PC-9 (cell line): ENCODE measurements around the gene RPL37. TPM values are rescaled to one million over a fixed set of nuclear protein-coding genes. Genes with fewer than 3 reads are reported as not detected.

ENCODE experiments used
- BruUV-seq: library from RNA; stranded (reverse); fragments of 400-500 nt; replicated peaks from 2 replicates; lab custom pipeline; 2021; lab: Mats Ljungman, UMichigan
- CTCF ChIA-PET: fragments of 300-600 bp; sonication (Branson Sonifier 250); formaldehyde crosslinking; loops from one replicate; lab custom pipeline; 2022; ENCODE audit warnings: antibody characterized with exemption; lab: Charles Lee
- POLR2A ChIA-PET: fragments of 300-600 bp; sonication (Branson Sonifier 250); formaldehyde crosslinking; loops from one replicate; lab custom pipeline; 2022; ENCODE audit warnings: antibody characterized with exemption; ENCODE audit not compliant: unreplicated experiment; lab: Charles Lee
- DNase-seq, 2 experiments: peaks; one replicate each; pipeline versions ENCODE4 v3.0.0 to v3.0.0-alpha.2; 2015 to 2022; ENCODE audit warnings: mixed read lengths in 1 of 2
- H2AFZ ChIP-seq: fragments of 200-600 bp; sonication (generic); 2 replicates; pipeline ENCODE4 v1.8.1; 2017; ENCODE audit warnings: antibody characterized with exemption
- H3F3A ChIP-seq: fragments of 200-600 bp; sonication (generic); 2 replicates; pipeline ENCODE4 v1.8.1; 2017; ENCODE audit warnings: antibody characterized with exemption, mild to moderate bottlenecking, low read depth; ENCODE audit not compliant: insufficient read depth
- H3K27ac ChIP-seq: fragments of 200-600 bp; sonication (generic); 2 replicates; pipeline ENCODE4 v1.6.1; 2016; ENCODE audit warnings: mixed run types
- H3K27me3 ChIP-seq: fragments of 200-600 bp; sonication (generic); 2 replicates; pipeline ENCODE4 v1.6.1; 2016; ENCODE audit warnings: low read depth, mixed run types; ENCODE audit not compliant: insufficient read depth
- H3K36me3 ChIP-seq: fragments of 200-600 bp; sonication (generic); 2 replicates; pipeline ENCODE4 v1.6.1; 2016; ENCODE audit warnings: low read depth, mixed run types
- H3K4me1 ChIP-seq: fragments of 200-600 bp; sonication (generic); replicated peaks from 2 replicates; pipeline ENCODE4 v1.6.1; 2016; ENCODE audit warnings: mixed run types; ENCODE audit not compliant: insufficient read depth
- H3K4me2 ChIP-seq: fragments of 200-600 bp; sonication (generic); 2 replicates; pipeline ENCODE4 v1.6.1; 2017; ENCODE audit warnings: mixed run types
- H3K4me3 ChIP-seq: fragments of 200-600 bp; sonication (generic); 2 replicates; pipeline ENCODE4 v1.6.1; 2016; ENCODE audit warnings: mixed run types
- H3K79me2 ChIP-seq: fragments of 200-600 bp; sonication (generic); 2 replicates; pipeline ENCODE4 v1.6.1; 2017; ENCODE audit warnings: low read depth, mixed run types
- H3K9me2 ChIP-seq: fragments of 200-600 bp; sonication (generic); 2 replicates; pipeline ENCODE4 v1.8.1; 2017; ENCODE audit warnings: mild to moderate bottlenecking; ENCODE audit not compliant: insufficient read depth
- H3K9me3 ChIP-seq: fragments of 200-600 bp; sonication (generic); 2 replicates; pipeline ENCODE4 v1.8.1; 2016; ENCODE audit warnings: low read depth; ENCODE audit not compliant: insufficient read depth
- H4K20me1 ChIP-seq: fragments of 200-600 bp; sonication (generic); 2 replicates; pipeline ENCODE4 v1.8.1; 2017; ENCODE audit not compliant: insufficient read depth
- EZH2 ChIP-seq: fragments of 200-600 bp; sonication (generic); IDR thresholded peaks from 2 replicates; pipeline ENCODE4 v1.8.0; 2017; ENCODE audit warnings: antibody characterized with exemption, low read depth
- intact Hi-C: fragments of 100-400 bp; cut with micrococcal nuclease; formaldehyde crosslinking; loops from one replicate; pipeline ENCODE4 v1.10.0; 2022; ENCODE audit not compliant: unreplicated experiment
- total RNA-seq: library from RNA; stranded (reverse); gene quantifications from 2 replicates; pipeline ENCODE4 v1.2.3, GENCODE V29; 2021
- TF ChIP-seq, protein P1 (sequence below): fragments of 200-600 bp; sonication (generic); conservative IDR thresholded peaks from 2 replicates; pipeline ENCODE4 v1.6.1; 2017; ENCODE audit warnings: mixed run types, antibody characterized with exemption, mild to moderate bottlenecking, moderate library complexity

Gene RPL37
- total RNA-seq, 1 experiment from 2014 or later = 3,889 TPM

DNA sequence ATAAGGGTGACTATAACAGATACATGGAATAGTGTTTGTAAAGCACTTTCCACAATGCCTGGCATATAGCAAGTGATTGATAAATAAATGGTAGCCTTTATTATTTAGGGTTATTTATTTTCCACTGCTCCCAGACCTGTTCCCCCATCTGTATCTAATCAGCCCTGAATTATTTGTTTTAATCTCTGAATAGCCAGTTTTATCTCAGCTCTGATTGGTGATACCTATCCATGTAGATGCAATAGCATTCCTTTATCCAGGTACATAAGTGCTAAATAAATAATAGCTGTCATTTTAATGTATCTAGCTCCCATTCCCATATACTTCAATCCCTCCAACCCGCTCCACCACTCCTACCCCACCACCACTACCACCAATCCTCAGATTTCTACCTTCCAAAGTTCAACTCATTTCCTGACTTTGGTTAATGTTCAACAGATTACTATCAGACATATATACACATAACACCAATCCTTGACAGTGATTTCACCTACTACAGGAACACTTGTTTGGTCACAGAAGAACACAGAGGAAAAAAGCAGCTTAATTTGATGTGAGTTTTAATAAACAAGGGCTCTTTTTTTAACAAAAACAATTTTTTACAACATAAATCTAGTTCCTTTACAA lies 50.9 kb downstream of the RPL37 start:
- TF ChIP-seq EZH2 = no peak
- TF ChIP-seq, protein P1, sequence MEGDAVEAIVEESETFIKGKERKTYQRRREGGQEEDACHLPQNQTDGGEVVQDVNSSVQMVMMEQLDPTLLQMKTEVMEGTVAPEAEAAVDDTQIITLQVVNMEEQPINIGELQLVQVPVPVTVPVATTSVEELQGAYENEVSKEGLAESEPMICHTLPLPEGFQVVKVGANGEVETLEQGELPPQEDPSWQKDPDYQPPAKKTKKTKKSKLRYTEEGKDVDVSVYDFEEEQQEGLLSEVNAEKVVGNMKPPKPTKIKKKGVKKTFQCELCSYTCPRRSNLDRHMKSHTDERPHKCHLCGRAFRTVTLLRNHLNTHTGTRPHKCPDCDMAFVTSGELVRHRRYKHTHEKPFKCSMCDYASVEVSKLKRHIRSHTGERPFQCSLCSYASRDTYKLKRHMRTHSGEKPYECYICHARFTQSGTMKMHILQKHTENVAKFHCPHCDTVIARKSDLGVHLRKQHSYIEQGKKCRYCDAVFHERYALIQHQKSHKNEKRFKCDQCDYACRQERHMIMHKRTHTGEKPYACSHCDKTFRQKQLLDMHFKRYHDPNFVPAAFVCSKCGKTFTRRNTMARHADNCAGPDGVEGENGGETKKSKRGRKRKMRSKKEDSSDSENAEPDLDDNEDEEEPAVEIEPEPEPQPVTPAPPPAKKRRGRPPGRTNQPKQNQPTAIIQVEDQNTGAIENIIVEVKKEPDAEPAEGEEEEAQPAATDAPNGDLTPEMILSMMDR = no peak
- Histone ChIP-seq H3F3A (peaks cover 3% of the 10 kb centered on the region; the same call in 1 of the 2 replicates), H3K36me3 (peaks cover 21% of the 10 kb centered on the region), H3K9me3 (peaks cover 11% of the 10 kb centered on the region), H3K27ac (no peak overlapping the region; the same call in 1 of the 2 replicates), H3K4me1 (peaks cover 19% of the 10 kb centered on the region; the same call in 1 of the 2 replicates), H3K4me3 (no peak overlapping the region), H3K27me3 (no peaks in the 10 kb centered on the region), H3K4me2 (no peak overlapping the region), H3K9me2 (no peaks in the 10 kb centered on the region), H4K20me1 (peaks cover 80% of the 10 kb centered on the region), H3K79me2 (peaks cover 99% of the 10 kb centered on the region), H2AFZ (no peak overlapping the region)
- no peak for DNase-seq
- BruUV-seq = no TSS peak
- CTCF ChIA-PET = interaction anchor here (0.6 kb wide), 1 partner anchor 1164 kb away, joined by 6 read pairs; no protein-coding TSS in a partner anchor
- intact Hi-C loops = no loop called here
- POLR2A ChIA-PET = no interaction called here

DNA sequence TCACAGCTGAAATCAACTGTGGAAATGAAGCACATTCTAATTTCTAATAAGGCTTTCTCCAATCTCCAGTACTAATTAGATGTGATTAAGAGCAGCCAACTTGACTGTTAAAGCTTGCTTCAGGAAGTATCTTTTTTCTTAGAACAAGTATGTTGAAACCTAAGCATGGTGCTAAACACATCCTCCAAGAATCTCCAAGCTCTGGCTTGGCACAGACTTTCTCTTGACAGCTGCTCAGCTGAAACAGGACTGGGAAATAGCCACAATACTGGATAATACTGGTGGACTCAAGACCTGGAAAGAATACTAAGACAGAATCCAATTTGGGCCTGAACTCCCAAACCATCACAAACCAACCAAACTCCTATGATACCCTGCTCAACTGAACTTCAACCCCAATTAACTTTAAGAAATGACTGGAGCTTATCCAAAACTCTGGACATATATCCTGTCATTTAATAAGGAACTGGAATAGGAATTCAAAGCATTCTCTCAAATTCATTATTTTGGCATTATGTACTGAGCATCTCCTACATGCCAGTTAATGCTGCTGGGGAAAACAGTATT lies 53.1 kb downstream of the RPL37 start:
- H3F3A ChIP-seq = peaks cover 3% of the 10 kb centered on the region; the same call in 1 of the 2 replicates
- no peaks in the 10 kb centered on the region for H3K9me2 ChIP-seq
- DNase-seq = no peak
- no peak overlapping the region for H3K27ac ChIP-seq
- ChIA-PET CTCF (interaction anchor here (0.5 to 0.6 kb wide), 2 partner anchors 16 to 17 kb away, joined by 4 to 16 read pairs; no protein-coding TSS in a partner anchor), POLR2A (no interaction called here)
- peaks cover 19% of the 10 kb centered on the region; the same call in 1 of the 2 replicates for H3K4me1 ChIP-seq
- no peak overlapping the region for H3K4me3 ChIP-seq
- H3K9me3 ChIP-seq = no peaks in the 10 kb centered on the region
- H3K4me2 ChIP-seq = no peak overlapping the region
- no peaks in the 10 kb centered on the region for H3K27me3 ChIP-seq
- peaks cover 14% of the 10 kb centered on the region for H3K36me3 ChIP-seq
- BruUV-seq = no TSS peak
- intact Hi-C loops = no loop called here
- no peak overlapping the region for H2AFZ ChIP-seq
- TF ChIP-seq, protein P1 = no peak
- TF ChIP-seq EZH2 = no peak
- H3K79me2 ChIP-seq = peaks cover 88% of the 10 kb centered on the region
- H4K20me1 ChIP-seq = peaks cover 82% of the 10 kb centered on the region

DNA sequence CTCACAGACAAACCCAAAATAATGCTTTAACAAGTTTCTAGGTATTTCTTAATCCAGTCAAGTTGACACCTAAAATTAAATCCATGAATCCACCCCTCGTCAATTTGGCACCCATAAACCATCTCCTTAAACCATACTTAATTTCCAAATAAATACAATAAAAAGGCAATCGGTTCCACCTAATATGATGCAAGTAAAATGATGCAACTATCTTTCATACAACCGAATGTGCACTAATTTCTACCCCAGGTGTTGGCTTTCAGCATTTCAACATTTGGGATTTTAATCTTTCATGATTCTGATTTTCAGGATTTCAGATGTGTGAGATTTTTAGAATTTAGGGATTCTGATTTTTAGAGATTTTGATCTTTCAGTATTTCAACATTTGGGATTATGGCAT lies 54.2 kb downstream of the RPL37 start:
- BruUV-seq = no TSS peak
- H3K4me2 ChIP-seq = no peak overlapping the region
- H3K4me1 ChIP-seq = peaks cover 28% of the 10 kb centered on the region; the same call in 1 of the 2 replicates
- intact Hi-C loops = no loop called here
- no peak for TF ChIP-seq EZH2
- TF ChIP-seq, protein P1 = no peak
- ChIA-PET POLR2A (no interaction called here), CTCF (no interaction called here)
- H3K4me3 ChIP-seq = no peak overlapping the region
- H3K27ac ChIP-seq = peak overlapping the region; percentile 12; the same call in 1 of the 2 replicates
- no peaks in the 10 kb centered on the region for H3K27me3 ChIP-seq
- H3F3A ChIP-seq = peaks cover 13% of the 10 kb centered on the region
- no peaks in the 10 kb centered on the region for H3K9me3 ChIP-seq
- no peaks in the 10 kb centered on the region for H3K9me2 ChIP-seq
- H2AFZ ChIP-seq = no peak overlapping the region
- peaks cover 77% of the 10 kb centered on the region for H3K79me2 ChIP-seq
- peaks cover 19% of the 10 kb centered on the region for H3K36me3 ChIP-seq
- peaks cover 73% of the 10 kb centered on the region for H4K20me1 ChIP-seq
- no peak for DNase-seq
